PFSK-1 (cell line): ENCODE measurements around the gene RNU6-1.

ENCODE experiments used
- SIN3A ChIP-seq: IDR thresholded peaks from 2 replicates; pipeline ENCODE4 v1.6.1; 2012; ENCODE audit warnings: mild to moderate bottlenecking, low read length, moderate library complexity, borderline replicate concordance; ENCODE audit not compliant: insufficient read depth
- TAF1 ChIP-seq: IDR thresholded peaks from 2 replicates; pipeline ENCODE4 v1.6.1; 2012; ENCODE audit warnings: low read length, control low read depth, borderline replicate concordance; ENCODE audit not compliant: insufficient read depth

DNA sequence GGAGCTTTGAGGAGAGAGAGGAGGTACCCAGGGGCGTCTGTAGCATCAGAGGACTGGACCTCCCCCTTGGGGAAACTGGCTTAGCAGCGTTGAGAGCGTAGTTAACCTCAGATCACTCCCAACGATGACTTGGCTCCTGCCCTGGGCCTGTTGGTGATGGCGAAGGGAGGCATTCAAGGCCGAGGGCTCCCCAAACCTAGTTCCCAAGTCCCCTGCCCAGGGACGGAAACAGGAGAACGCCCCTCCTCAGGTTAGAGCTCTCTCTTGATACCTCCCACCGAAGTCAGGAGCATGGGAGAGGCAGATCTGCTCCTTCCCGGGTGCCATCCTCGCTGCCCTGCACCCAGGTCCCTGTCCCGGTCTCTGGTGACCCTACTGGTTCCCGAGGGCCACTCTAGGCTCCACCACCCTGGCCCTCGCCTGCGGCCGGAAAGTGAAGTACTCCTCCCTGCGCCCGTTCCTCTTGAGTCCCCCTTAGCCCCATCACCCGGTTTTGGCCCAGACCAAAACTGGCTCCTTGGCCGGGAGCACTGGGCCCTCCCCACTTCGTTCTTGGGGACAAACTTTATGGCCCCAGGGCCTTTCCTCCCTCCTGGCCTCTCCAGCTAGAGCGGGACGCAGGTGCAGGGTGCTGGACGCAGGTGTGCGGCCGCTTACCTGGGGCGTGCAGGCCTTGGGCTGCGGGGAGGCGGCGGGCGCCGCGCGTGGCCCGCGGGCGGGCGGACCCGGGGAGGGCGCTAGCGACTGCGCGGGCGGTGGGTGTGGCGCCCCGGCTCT, 17.1 kb downstream of the RNU6-1 start:
- no peak for TF ChIP-seq TAF1
- TF ChIP-seq SIN3A: no peak
